Measurements from ENCODE around the gene ZSWIM3.
"Not testable (repeated sequence)": the region's sequence is repeated elsewhere in the genome, so short reads cannot be mapped to it uniquely, and the experiment has no call there.

DNA sequence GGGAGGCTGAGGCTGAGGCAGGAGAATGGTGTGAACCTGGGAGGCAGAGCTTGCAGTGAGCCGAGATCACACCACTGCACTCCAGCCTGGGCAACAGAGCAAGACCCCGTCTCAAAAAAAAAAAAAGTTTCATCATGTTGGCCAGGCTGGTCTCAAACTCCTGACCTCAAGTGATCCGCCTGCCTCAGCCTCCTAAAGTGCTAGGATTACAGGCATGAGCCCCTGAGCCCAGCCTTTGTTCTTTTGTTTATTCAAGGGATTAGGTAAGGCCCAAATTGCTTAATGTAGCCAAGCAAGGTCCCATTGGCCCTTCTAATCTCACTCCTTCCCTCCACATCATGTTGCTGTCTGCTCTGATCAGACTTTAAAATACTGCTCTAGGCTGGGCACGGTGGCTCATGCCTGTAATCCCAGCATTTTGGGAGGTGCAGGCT is 27.7 kb upstream of the ZSWIM3 start:
- TF ChIP-seq, protein P1, sequence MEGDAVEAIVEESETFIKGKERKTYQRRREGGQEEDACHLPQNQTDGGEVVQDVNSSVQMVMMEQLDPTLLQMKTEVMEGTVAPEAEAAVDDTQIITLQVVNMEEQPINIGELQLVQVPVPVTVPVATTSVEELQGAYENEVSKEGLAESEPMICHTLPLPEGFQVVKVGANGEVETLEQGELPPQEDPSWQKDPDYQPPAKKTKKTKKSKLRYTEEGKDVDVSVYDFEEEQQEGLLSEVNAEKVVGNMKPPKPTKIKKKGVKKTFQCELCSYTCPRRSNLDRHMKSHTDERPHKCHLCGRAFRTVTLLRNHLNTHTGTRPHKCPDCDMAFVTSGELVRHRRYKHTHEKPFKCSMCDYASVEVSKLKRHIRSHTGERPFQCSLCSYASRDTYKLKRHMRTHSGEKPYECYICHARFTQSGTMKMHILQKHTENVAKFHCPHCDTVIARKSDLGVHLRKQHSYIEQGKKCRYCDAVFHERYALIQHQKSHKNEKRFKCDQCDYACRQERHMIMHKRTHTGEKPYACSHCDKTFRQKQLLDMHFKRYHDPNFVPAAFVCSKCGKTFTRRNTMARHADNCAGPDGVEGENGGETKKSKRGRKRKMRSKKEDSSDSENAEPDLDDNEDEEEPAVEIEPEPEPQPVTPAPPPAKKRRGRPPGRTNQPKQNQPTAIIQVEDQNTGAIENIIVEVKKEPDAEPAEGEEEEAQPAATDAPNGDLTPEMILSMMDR (conservative IDR thresholded peaks at IDR 0.05 in 1 of 2, IDR thresholded peaks at IDR 0.05 in 1 of 2; ENCODE audit: low read depth in 1 of 2, low read length in 2 of 2) = not testable (repeated sequence)
- TF ChIP-seq EZH2 (IDR thresholded peaks at IDR 0.05; ENCODE audit: low read length, missing control alignments) = not testable (repeated sequence)

Data from fibroblast of lung (primary cell).